HEK293 (cell line): Measurements from ENCODE around the gene MOSMO.

ENCODE experiments used
- CTCF ChIA-PET: fragments of 350-600 bp; formaldehyde crosslinking; extraction: SDS; loops from one replicate; lab custom pipeline; 2021; ENCODE audit warnings: antibody characterized with exemption; lab: Yijun Ruan, JAX
- POLR2A ChIA-PET: fragments of 300-600 bp; formaldehyde crosslinking; extraction: SDS; loops from one replicate; lab custom pipeline; 2020; ENCODE audit warnings: antibody characterized with exemption, inconsistent platforms; lab: Yijun Ruan, JAX
- H3K27ac ChIP-seq: fragments of 200-500 bp; sonication (Bioruptor generic); 2 replicates; pipeline ENCODE4 v1.5.1; 2014; ENCODE audit warnings: low read depth, low read length, control low read depth, inconsistent platforms; ENCODE audit errors: extremely low read depth
- H3K36me3 ChIP-seq, 2 experiments: fragments of 200-500 bp in 1 of 2; sonication (Bioruptor generic) in 1 of 2; 1 replicate in 1 of 2; 2 replicates in 1 of 2; pipeline ENCODE4 v1.5.1; 2014 to 2017; ENCODE audit warnings: inconsistent platforms in 2 of 2, low read length in 2 of 2; ENCODE audit not compliant: control insufficient read depth in 2 of 2, insufficient read depth in 1 of 2
- H3K4me1 ChIP-seq: fragments of 200-500 bp; sonication (Bioruptor generic); 2 replicates; pipeline ENCODE4 v1.5.1; 2014; ENCODE audit warnings: mild to moderate bottlenecking, low read length, inconsistent platforms; ENCODE audit not compliant: control insufficient read depth, insufficient read depth
- H3K4me3 ChIP-seq: 2 replicates; pipeline ENCODE4 v1.5.1; 2011; ENCODE audit warnings: low read depth, mild to moderate bottlenecking, control low read depth, low read length, moderate library complexity
- H3K9me3 ChIP-seq: fragments of 200-500 bp; sonication (Bioruptor generic); 2 replicates; pipeline ENCODE4 v1.5.1; 2014; ENCODE audit warnings: low read depth, low read length, inconsistent platforms; ENCODE audit not compliant: control insufficient read depth, insufficient read depth
- BCL11B ChIP-seq: fragments of 450-650 bp; formaldehyde crosslinking; IDR thresholded peaks from 2 replicates; pipeline ENCODE4 v1.5.1; 2016; ENCODE audit warnings: low read depth, missing biosample characterization, missing genetic modification characterization
- CTCF ChIP-seq: fragments of 450-650 bp; formaldehyde crosslinking; IDR thresholded peaks from 2 replicates; pipeline ENCODE4 v1.5.1; 2016; ENCODE audit warnings: missing biosample characterization, missing genetic modification characterization
- FEZF1 ChIP-seq: fragments of 450-650 bp; formaldehyde crosslinking; IDR thresholded peaks from 2 replicates; pipeline ENCODE4 v1.5.1; 2016; ENCODE audit warnings: missing biosample characterization, missing genetic modification characterization
- GLIS2 ChIP-seq: fragments of 450-650 bp; formaldehyde crosslinking; IDR thresholded peaks from 2 replicates; pipeline ENCODE4 v1.5.1; 2016; ENCODE audit warnings: missing biosample characterization, missing genetic modification characterization
- HIC1 ChIP-seq: fragments of 450-650 bp; formaldehyde crosslinking; IDR thresholded peaks from 2 replicates; pipeline ENCODE4 v1.5.1; 2016; ENCODE audit warnings: missing biosample characterization, missing genetic modification characterization
- PRDM6 ChIP-seq: fragments of 450-650 bp; formaldehyde crosslinking; IDR thresholded peaks from 2 replicates; pipeline ENCODE4 v1.5.1; 2017; ENCODE audit warnings: missing biosample characterization, missing genetic modification characterization
- SALL2 ChIP-seq: fragments of 450-650 bp; formaldehyde crosslinking; IDR thresholded peaks from 2 replicates; pipeline ENCODE4 v1.5.0; 2017; ENCODE audit warnings: missing biosample characterization, mild to moderate bottlenecking, missing genetic modification characterization, borderline replicate concordance
- SETDB1 ChIP-seq: IDR thresholded peaks from one replicate; pipeline ENCODE4 v1.6.1; 2017; ENCODE audit warnings: mild to moderate bottlenecking, low read length, moderate library complexity, mixed read lengths; ENCODE audit not compliant: insufficient read length
- YY2 ChIP-seq: fragments of 450-650 bp; formaldehyde crosslinking; IDR thresholded peaks from 2 replicates; pipeline ENCODE4 v1.5.1; 2016; ENCODE audit warnings: missing biosample characterization, missing genetic modification characterization
- ZBTB6 ChIP-seq: fragments of 450-650 bp; formaldehyde crosslinking; IDR thresholded peaks from 2 replicates; pipeline ENCODE4 v1.5.1; 2017; ENCODE audit warnings: missing biosample characterization, missing genetic modification characterization
- ZFP3 ChIP-seq: fragments of 450-650 bp; formaldehyde crosslinking; IDR thresholded peaks from 2 replicates; pipeline ENCODE4 v1.5.1; 2016; ENCODE audit warnings: low read depth, missing biosample characterization, missing genetic modification characterization
- ZNF223 ChIP-seq: fragments of 450-650 bp; formaldehyde crosslinking; IDR thresholded peaks from 2 replicates; pipeline ENCODE4 v1.5.1; 2016; ENCODE audit warnings: missing biosample characterization, missing genetic modification characterization
- ZNF302 ChIP-seq: fragments of 450-650 bp; formaldehyde crosslinking; IDR thresholded peaks from 2 replicates; pipeline ENCODE4 v1.5.1; 2016; ENCODE audit warnings: missing biosample characterization, missing genetic modification characterization, low read depth
- ZNF350 ChIP-seq: fragments of 450-650 bp; formaldehyde crosslinking; IDR thresholded peaks from 2 replicates; pipeline ENCODE4 v1.5.0; 2017; ENCODE audit warnings: missing biosample characterization, mild to moderate bottlenecking, missing genetic modification characterization
- ZNF362 ChIP-seq: fragments of 450-650 bp; formaldehyde crosslinking; IDR thresholded peaks from 2 replicates; pipeline ENCODE4 v1.5.1; 2016; ENCODE audit warnings: missing biosample characterization, missing genetic modification characterization
- ZNF366 ChIP-seq: fragments of 450-650 bp; formaldehyde crosslinking; conservative IDR thresholded peaks from 2 replicates; pipeline ENCODE4 v1.5.1; 2016; ENCODE audit warnings: missing biosample characterization, missing genetic modification characterization
- ZNF404 ChIP-seq: fragments of 450-650 bp; formaldehyde crosslinking; IDR thresholded peaks from 2 replicates; pipeline ENCODE4 v1.5.1; 2017; ENCODE audit warnings: missing biosample characterization, missing genetic modification characterization
- ZNF510 ChIP-seq: fragments of 450-650 bp; formaldehyde crosslinking; IDR thresholded peaks from 2 replicates; pipeline ENCODE4 v1.5.1; 2018; ENCODE audit warnings: mild to moderate bottlenecking, missing genetic modification characterization, missing biosample characterization; ENCODE audit not compliant: insufficient replicate concordance
- ZNF571 ChIP-seq: fragments of 450-650 bp; formaldehyde crosslinking; IDR thresholded peaks from 2 replicates; pipeline ENCODE4 v1.5.0; 2017; ENCODE audit warnings: missing biosample characterization, missing genetic modification characterization
- ZNF624 ChIP-seq: fragments of 450-650 bp; formaldehyde crosslinking; IDR thresholded peaks from 2 replicates; pipeline ENCODE4 v1.5.1; 2017; ENCODE audit warnings: missing biosample characterization, missing genetic modification characterization
- ZNF626 ChIP-seq: fragments of 450-650 bp; sonication (Bioruptor Pico); formaldehyde crosslinking; IDR thresholded peaks from 2 replicates; pipeline ENCODE4 v1.5.1; 2018; ENCODE audit warnings: missing biosample characterization, missing genetic modification characterization, inconsistent platforms
- ZSCAN30 ChIP-seq: fragments of 450-650 bp; IDR thresholded peaks from 2 replicates; pipeline ENCODE4 v1.5.1; 2018; ENCODE audit warnings: missing biosample characterization, mild to moderate bottlenecking, missing genetic modification characterization, moderate library complexity

Gene MOSMO

GRCh38 chr16:22093996-22094395 is 86.1 kb downstream of the MOSMO start:
- CTCF ChIA-PET = interaction anchor here (0.6 to 4.2 kb wide), 5 partner anchors 16 to 138 kb away, joined by 3 to 11 read pairs (median 4); no protein-coding TSS in a partner anchor

GRCh38 chr16:22098405-22099255 is 90.7 kb downstream of the MOSMO start:
- H3K27ac ChIP-seq = no peak overlapping the region
- no peak overlapping the region for H3K4me3 ChIP-seq
- H3K36me3 ChIP-seq = no peaks in the 10 kb centered on the region
- POLR2A ChIA-PET = interaction anchor here (0.6 kb wide), 1 partner anchor 148 kb away, joined by 3 read pairs; no protein-coding TSS in a partner anchor
- CTCF ChIA-PET = interaction anchor here (0.5 to 3.5 kb wide), 42 partner anchors 8 to 813 kb away, joined by 3 to 23 read pairs (median 4); partner anchors contain the start of genes PDZD9 and UQCRC2
- H3K9me3 ChIP-seq = no peaks in the 10 kb centered on the region
- H3K4me1 ChIP-seq = no peaks in the 10 kb centered on the region
- TF ChIP-seq ZNF350 (tag by site-specific recombination) = no peak
- no peak for TF ChIP-seq ZBTB6 (tag by site-specific recombination)
- no peak; the same call in 1 of the 2 replicates for TF ChIP-seq ZNF366 (tag by site-specific recombination)
- no peak for TF ChIP-seq HIC1 (tag by site-specific recombination)
- no peak for TF ChIP-seq ZNF223 (tag by site-specific recombination)
- no peak for TF ChIP-seq ZFP3
- TF ChIP-seq ZNF404 (tag by site-specific recombination) = no peak
- TF ChIP-seq ZNF510 (tag by site-specific recombination) = no peak
- TF ChIP-seq ZNF302 = no peak
- TF ChIP-seq SALL2 (tag by site-specific recombination) = no peak
- no peak for TF ChIP-seq ZNF626 (tag by site-specific recombination)
- no peak for TF ChIP-seq BCL11B
- TF ChIP-seq YY2 (tag by site-specific recombination) = no peak
- TF ChIP-seq ZNF624 (tag by site-specific recombination) = no peak

More at GRCh38 chr16:22093996-22094395, 86.1 kb downstream of the MOSMO start:
- TF ChIP-seq ZNF571 (no peak), ZSCAN30 (tag by site-specific recombination) (no peak), FEZF1 (no peak), GLIS2 (tag by site-specific recombination) (no peak), PRDM6 (tag by site-specific recombination) (no peak), CTCF (no peak), ZNF362 (tag by site-specific recombination) (no peak), SETDB1 (no peak)
- POLR2A ChIA-PET = interaction anchor here (0.7 kb wide), 1 partner anchor 96 kb away, joined by 3 read pairs; no protein-coding TSS in a partner anchor
- Histone ChIP-seq H3K9me3 (no peaks in the 10 kb centered on the region), H3K36me3 (no peaks in the 10 kb centered on the region), H3K27ac (no peak overlapping the region), H3K4me3 (no peak overlapping the region), H3K4me1 (peaks cover 2% of the 10 kb centered on the region; the same call in 1 of the 2 replicates)
